ACC112 (cell line): ENCODE results near the gene ZNF79.

Experiments used
- H2AFZ ChIP-seq: fragments of 200-600 bp; sonication (generic); one replicate; pipeline ENCODE4 v1.6.0; 2017; ENCODE audit warnings: antibody characterized with exemption, low read length; ENCODE audit not compliant: unreplicated experiment
- H3K27ac ChIP-seq: fragments of 200-600 bp; sonication (generic); 2 replicates; pipeline ENCODE4 v1.5.1; 2014; ENCODE audit warnings: low read depth, mild to moderate bottlenecking, antibody characterized with exemption, low read length, moderate library complexity
- H3K27me3 ChIP-seq: fragments of 200-600 bp; sonication (generic); 2 replicates; pipeline ENCODE4 v1.6.1; 2014; ENCODE audit warnings: mild to moderate bottlenecking, antibody characterized with exemption, low read length, moderate library complexity, mixed read lengths; ENCODE audit not compliant: insufficient read depth
- H3K36me3 ChIP-seq: fragments of 200-600 bp; sonication (generic); 2 replicates; pipeline ENCODE4 v1.6.1; 2016; ENCODE audit warnings: mild to moderate bottlenecking, antibody characterized with exemption, low read length, moderate library complexity, mixed read lengths; ENCODE audit not compliant: insufficient read depth
- H3K4me1 ChIP-seq: fragments of 200-600 bp; sonication (generic); one replicate; pipeline ENCODE4 v1.6.1; 2016; ENCODE audit warnings: low read length, mixed read lengths; ENCODE audit not compliant: insufficient read depth, unreplicated experiment, control insufficient read depth
- H3K4me3 ChIP-seq: fragments of 200-600 bp; sonication (generic); 2 replicates; pipeline ENCODE4 v1.5.1; 2014; ENCODE audit warnings: mild to moderate bottlenecking, low read depth, low read length
- H3K79me2 ChIP-seq: fragments of 200-600 bp; sonication (generic); one replicate; pipeline ENCODE4 v1.6.0; 2016; ENCODE audit warnings: low read length; ENCODE audit not compliant: control insufficient read depth, unreplicated experiment, insufficient read depth

Gene ZNF79

GRCh38 chr9:127390248-127390545 lies 34.0 kb upstream of the ZNF79 start:
- H2AFZ ChIP-seq: no peak overlapping the region
- H3K79me2 ChIP-seq: no peaks in the 10 kb centered on the region
- H3K27me3 ChIP-seq: peaks cover 11% of the 10 kb centered on the region; the same call in 1 of the 2 replicates
- H3K36me3 ChIP-seq: no peaks in the 10 kb centered on the region
- H3K27ac ChIP-seq: no peak overlapping the region
- H3K4me3 ChIP-seq: no peak overlapping the region
- peaks cover 14% of the 10 kb centered on the region for H3K4me1 ChIP-seq

- H3K36me3 ChIP-seq: no peaks in the 10 kb centered on the region
- peaks cover 8% of the 10 kb centered on the region; the same call in 1 of the 2 replicates for H3K27me3 ChIP-seq
- H2AFZ ChIP-seq: no peak overlapping the region
- H3K27ac ChIP-seq: no peak overlapping the region
- peaks cover 14% of the 10 kb centered on the region for H3K4me1 ChIP-seq
- H3K79me2 ChIP-seq: no peaks in the 10 kb centered on the region
- no peak overlapping the region for H3K4me3 ChIP-seq
Measured at GRCh38 chr9:127390563-127390962, 33.6 kb upstream of the ZNF79 start.

GRCh38 chr9:127392166-127392565 lies 32.0 kb upstream of the ZNF79 start:
- no peak overlapping the region for H2AFZ ChIP-seq
- H3K27ac ChIP-seq: no peak overlapping the region
- H3K4me3 ChIP-seq: no peak overlapping the region
- H3K4me1 ChIP-seq: peaks cover 14% of the 10 kb centered on the region
- H3K27me3 ChIP-seq: no peaks in the 10 kb centered on the region; the same call in 1 of the 2 replicates
- H3K79me2 ChIP-seq: no peaks in the 10 kb centered on the region
- H3K36me3 ChIP-seq: no peaks in the 10 kb centered on the region

GRCh38 chr9:127392976-127393375 lies 31.2 kb upstream of the ZNF79 start:
- H2AFZ ChIP-seq: no peak overlapping the region
- no peaks in the 10 kb centered on the region; the same call in 1 of the 2 replicates for H3K27me3 ChIP-seq

GRCh38 chr9:127393645-127394044 lies 30.5 kb upstream of the ZNF79 start:
- H2AFZ ChIP-seq: no peak overlapping the region
- H3K79me2 ChIP-seq: no peaks in the 10 kb centered on the region
- peaks cover 7% of the 10 kb centered on the region for H3K4me1 ChIP-seq
- H3K27ac ChIP-seq: no peak overlapping the region
- no peaks in the 10 kb centered on the region for H3K36me3 ChIP-seq
- no peak overlapping the region for H3K4me3 ChIP-seq
- H3K27me3 ChIP-seq: no peaks in the 10 kb centered on the region; the same call in 1 of the 2 replicates

More at GRCh38 chr9:127392976-127393375, 31.2 kb upstream of the ZNF79 start:
- H3K4me1 ChIP-seq: peaks cover 12% of the 10 kb centered on the region
- H3K27ac ChIP-seq: no peak overlapping the region
- H3K36me3 ChIP-seq: no peaks in the 10 kb centered on the region
- no peaks in the 10 kb centered on the region for H3K79me2 ChIP-seq
- no peak overlapping the region for H3K4me3 ChIP-seq

- H2AFZ ChIP-seq: no peak overlapping the region
- H3K4me3 ChIP-seq: peak overlapping the region; percentile 94; the same call in 1 of the 2 replicates
- no peaks in the 10 kb centered on the region for H3K36me3 ChIP-seq
- no peaks in the 10 kb centered on the region; the same call in 1 of the 2 replicates for H3K27me3 ChIP-seq
- H3K4me1 ChIP-seq: no peaks in the 10 kb centered on the region
- H3K27ac ChIP-seq: no peak overlapping the region
- H3K79me2 ChIP-seq: no peaks in the 10 kb centered on the region
Measured at GRCh38 chr9:127395497-127396252, 28.5 kb upstream of the ZNF79 start.

GRCh38 chr9:127396253-127396807 lies 27.9 kb upstream of the ZNF79 start:
- no peak overlapping the region for H3K27ac ChIP-seq
- H3K36me3 ChIP-seq: no peaks in the 10 kb centered on the region
- H3K27me3 ChIP-seq: no peaks in the 10 kb centered on the region; the same call in 1 of the 2 replicates
- H2AFZ ChIP-seq: peak overlapping the region; percentile 85
- peak overlapping the region; percentile 94 for H3K4me3 ChIP-seq
- no peaks in the 10 kb centered on the region for H3K4me1 ChIP-seq
- no peaks in the 10 kb centered on the region for H3K79me2 ChIP-seq

- no peak within 1 kb of the TSS for H3K27ac ChIP-seq
- H3K36me3 ChIP-seq: no peaks in the 10 kb centered on the region
- peak within 1 kb of the TSS; percentile 94 for H3K4me3 ChIP-seq
- no peaks in the 10 kb centered on the region; the same call in 1 of the 2 replicates for H3K27me3 ChIP-seq
- no peaks in the 10 kb centered on the region for H3K79me2 ChIP-seq
- H3K4me1 ChIP-seq: no peaks in the 10 kb centered on the region
- peak within 1 kb of the TSS; percentile 85 for H2AFZ ChIP-seq
Measured at GRCh38 chr9:127396808-127397645, 27.2 kb upstream of the ZNF79 start, which contains the start of gene SLC2A8. Gene SLC2A8, plus strand, starts transcription at chr9:127397169. Its CDS starts 62 bp downstream, at chr9:127397231.

GRCh38 chr9:127397646-127398274 lies 26.4 kb upstream of the ZNF79 start:
- no peak overlapping the region for H3K27ac ChIP-seq
- H3K27me3 ChIP-seq: no peaks in the 10 kb centered on the region; the same call in 1 of the 2 replicates
- H2AFZ ChIP-seq: peak overlapping the region; percentile 84
- no peaks in the 10 kb centered on the region for H3K4me1 ChIP-seq
- H3K36me3 ChIP-seq: no peaks in the 10 kb centered on the region
- no peaks in the 10 kb centered on the region for H3K79me2 ChIP-seq
- H3K4me3 ChIP-seq: peak overlapping the region; percentile 94

GRCh38 chr9:127398275-127398647 lies 25.9 kb upstream of the ZNF79 start:
- Histone ChIP-seq H3K36me3 (no peaks in the 10 kb centered on the region), H3K4me3 (peak overlapping the region; percentile 94), H3K79me2 (no peaks in the 10 kb centered on the region), H3K27me3 (no peaks in the 10 kb centered on the region; the same call in 1 of the 2 replicates), H3K4me1 (no peaks in the 10 kb centered on the region), H2AFZ (no peak overlapping the region), H3K27ac (no peak overlapping the region)
